PFSK-1 (cell line): ENCODE data around the gene RASA4B.

ENCODE experiments used
- POLR2AphosphoS5 ChIP-seq: IDR thresholded peaks from 2 replicates; pipeline ENCODE4 v1.6.1; 2012; ENCODE audit warnings: low read depth, mild to moderate bottlenecking, control low read depth, low read length, moderate library complexity
- TAF1 ChIP-seq: IDR thresholded peaks from 2 replicates; pipeline ENCODE4 v1.6.1; 2012; ENCODE audit warnings: low read length, control low read depth, borderline replicate concordance; ENCODE audit not compliant: insufficient read depth

GRCh38 chr7:102456327-102456726 is 61.2 kb downstream of the RASA4B start:
- TF ChIP-seq TAF1 (no peak), POLR2AphosphoS5 (no peak)
